NCI-H1930 (cell line): ENCODE data around the gene ITGB6.
"Not testable (repeated sequence)": the region's sequence is repeated elsewhere in the genome, so short reads cannot be mapped to it uniquely, and the experiment has no call there.

Experiments used
- DNase-seq, 2 experiments: peaks; one replicate each; lab custom pipeline; 2025; lab: John Stamatoyannopoulos, UW

Gene ITGB6

DNA sequence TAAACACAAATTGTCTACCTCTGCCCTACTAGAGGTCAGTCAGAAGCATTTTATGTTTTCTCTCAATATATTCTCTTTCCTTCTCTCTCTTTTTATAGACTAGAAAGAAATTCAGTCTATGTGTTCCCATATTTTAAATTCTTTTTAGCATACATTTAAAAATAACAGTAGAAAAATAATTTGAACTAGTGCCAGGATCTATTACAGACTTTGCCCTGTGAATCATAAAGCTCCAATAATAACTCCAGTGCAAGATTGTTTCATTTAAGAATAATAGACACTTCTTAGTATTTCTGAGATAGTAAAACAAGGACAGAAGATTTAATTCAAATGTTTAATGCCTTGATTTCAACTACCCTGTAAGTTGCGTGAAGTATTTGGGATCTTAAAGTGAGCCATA, 60.1 kb downstream of the ITGB6 start:
- no peak for DNase-seq

DNA sequence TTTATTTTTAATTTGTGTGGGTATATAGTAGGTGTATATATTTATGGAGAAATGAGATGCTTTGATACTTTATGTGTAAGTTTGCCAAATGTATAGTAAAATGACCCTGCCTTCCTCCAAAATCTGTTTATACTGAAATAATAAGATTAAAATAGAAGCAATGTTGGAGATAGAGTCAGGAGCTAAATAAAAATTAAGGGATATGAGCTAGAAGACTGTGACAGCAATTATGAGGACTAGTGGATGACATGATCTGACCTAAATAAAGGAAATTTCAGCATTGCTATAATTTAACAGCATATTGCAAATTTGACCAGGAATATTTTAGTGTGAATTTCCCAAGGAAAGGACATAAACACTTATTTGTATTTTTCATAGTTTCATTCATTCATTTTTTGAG, 60.7 kb downstream of the ITGB6 start:
- no peak for DNase-seq

DNA sequence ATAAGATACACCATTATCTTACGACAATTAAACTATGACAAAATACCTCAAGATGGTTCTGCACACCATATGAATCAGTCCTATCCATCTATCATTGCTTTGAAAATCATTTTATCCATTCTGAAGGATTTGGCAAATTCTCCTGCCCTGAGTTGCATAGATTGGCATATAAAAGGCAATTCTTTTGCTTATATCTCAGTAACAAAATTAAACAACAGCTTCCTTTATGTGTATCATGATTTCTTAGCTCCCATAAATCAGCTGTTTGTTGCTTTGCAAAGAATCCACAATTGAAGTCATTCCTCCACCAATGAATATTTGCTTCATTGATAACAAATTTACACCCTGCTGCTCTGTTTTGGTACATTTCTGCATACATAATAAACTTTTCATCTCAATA, 61.7 kb downstream of the ITGB6 start:
- DNase-seq: no peak

DNA sequence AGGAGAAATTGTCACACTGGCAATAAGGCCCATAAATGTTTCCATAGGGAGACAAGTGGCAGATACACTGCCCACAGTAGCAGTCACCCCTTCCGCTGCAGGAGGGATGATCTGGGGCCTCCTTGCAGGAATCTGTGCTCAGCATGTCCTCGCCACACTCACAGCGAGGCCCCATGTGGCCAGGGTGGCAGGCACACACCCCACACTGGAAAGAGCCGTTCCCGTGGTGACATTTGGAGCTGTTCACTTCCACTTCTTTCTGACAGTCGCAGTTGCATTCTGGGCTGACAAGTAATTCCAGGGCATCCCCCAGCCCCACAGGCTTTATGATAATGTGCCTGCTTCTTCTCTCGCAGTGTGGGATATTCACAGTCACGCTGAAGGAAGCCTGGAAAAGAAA, 62.6 kb downstream of the ITGB6 start:
- DNase-seq: no peak

DNA sequence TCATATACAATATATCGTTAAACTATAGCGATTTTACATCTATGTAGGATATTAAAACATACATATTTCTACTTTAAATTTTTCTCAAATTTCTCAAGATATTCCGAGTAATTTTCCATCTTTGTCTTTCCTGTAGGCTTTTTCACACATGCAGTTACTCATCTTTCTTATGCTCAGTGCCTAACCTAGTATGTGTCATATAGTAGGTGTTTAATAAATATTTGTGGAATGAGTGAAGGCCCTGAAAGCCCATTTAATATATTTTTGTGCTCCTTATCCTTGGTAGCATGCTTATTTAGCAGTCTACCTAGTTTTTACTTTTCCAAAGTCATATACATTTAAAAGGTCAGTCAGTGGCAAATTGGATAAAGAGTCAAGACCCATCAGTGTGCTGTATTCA, 67.3 kb downstream of the ITGB6 start:
- DNase-seq: no peak

DNA sequence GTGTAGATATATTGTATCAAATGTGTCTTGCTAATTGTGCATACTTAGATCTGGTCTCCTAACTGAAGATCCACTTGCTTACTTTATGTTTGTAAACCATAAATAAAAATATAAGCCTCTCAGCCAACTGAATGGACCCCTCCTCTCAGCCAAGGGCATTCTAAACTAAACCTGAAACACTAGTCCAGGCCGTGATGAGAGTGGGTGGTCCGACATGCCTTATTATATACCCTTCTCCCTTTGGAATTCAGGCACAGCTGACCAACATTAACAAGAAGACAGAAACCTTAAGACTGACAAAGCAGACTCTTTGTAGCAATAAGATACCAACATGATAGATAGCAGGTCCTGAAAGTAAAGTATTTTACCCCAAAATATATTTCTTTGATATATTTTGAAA, 73.3 kb downstream of the ITGB6 start:
- no peak for DNase-seq

DNA sequence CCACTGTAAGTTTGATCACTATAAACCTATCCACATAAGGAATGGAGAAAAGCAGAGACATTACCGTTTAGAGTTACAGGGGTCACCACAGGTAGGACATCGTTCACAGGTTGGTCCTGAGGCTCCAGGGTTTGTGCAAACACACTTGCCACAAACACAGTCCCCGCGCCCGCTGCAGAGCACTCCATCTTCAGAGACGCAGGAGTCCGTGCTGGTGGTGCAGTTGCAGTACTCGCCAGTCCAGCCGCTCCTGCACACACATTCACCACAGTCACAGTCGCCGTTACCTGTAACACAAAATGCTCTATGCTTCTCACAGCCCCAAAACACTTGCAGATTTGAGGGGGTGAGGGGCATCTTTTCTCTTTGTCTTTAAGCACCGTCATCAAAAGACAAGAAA, 73.8 kb downstream of the ITGB6 start:
- no peak for DNase-seq

DNA sequence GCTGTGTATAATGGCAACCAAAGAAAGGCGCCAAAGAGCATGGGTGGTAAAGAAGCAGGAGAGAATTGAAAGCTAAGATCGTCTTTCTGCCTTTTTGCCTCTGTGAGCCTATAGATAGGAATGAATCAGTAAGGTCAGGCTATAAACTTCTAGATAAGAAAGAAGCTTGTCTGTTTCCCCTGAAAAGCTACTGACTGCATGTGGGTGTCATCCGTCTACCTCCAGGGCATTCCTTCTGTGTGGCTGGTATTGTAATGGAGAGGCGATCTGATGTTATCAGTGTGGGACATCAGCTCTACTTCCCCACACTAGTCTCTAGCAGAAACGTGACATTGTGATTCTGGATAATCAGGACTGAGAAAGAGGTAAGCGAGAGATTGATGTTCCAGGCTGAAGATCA, 74.2 kb downstream of the ITGB6 start:
- no peak for DNase-seq

DNA sequence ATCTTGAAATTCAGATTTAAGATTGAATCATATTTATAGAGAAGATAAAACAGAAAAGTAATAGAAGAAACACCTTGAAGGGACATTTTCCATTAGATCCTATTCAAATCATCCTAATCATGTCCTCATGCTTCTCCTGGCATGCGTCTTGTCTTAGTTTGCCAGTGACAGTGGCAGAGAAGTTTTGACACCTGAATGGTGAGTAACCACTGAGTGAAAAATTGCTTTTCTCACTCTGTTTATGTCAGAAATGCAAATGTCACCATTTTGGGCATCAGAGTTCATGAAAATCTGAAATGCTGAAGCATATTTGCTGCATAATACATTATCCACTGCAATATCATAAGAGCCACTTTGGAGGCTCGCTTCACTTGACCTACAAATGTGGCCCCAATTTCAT, 74.7 kb downstream of the ITGB6 start:
- DNase-seq: no peak

DNA sequence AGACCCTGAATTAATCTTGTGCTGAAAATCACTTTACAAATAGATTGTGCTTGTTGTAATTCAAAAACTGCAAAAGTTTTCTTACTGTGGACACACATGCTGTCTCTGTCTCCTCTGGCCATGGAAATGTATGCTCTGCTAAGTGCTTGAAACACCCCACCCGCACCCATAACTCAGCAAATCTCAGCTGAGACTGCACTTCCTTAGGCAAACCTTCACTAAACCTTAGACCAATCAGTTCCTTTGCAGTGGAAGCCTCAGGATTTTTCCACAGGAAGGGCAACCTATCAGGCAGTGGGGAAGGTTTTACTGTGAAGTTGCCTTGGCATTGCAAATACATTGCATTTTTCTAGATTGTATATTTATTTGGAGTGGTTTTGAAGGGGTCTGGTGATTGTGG, 75.5 kb downstream of the ITGB6 start:
- no peak for DNase-seq

DNA sequence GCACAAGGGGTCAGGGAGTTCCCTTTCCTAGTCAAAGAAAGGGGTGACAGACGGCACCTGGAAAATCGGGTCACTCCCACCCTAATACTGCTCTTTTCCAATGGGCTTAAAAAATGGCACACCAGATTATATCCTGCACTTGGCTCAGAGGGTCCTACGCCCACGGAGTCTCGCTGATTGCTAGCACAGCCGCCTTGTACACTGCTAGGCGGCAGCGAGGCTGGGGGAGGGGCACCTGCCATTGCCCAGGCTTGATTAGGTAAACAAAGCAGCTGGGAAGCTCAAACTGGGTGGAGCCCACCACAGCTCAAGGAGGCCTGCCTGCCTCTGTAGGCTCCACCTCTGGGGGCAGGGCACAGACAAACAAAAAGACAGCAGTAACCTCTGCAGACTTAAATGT, 85.4 kb downstream of the ITGB6 start:
- DNase-seq: not testable (repeated sequence)

DNA sequence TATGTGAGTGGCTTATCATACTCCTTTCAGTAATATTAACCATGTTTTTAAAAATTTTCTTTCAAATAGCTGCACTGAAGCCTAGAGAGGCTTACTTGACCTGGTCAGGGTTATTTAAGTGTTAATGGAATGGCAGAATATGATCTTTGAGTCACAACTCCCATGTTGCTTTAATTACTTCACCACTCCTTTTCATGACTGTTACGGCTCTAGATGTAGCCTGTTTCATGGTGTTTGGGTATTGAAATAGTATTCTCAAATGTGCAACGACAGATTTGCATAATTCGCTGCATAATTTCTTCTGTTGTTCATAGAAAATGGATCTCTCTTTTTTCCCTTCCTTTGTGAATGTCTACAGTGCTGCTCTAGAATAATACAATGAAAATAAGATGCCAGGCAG, 86.1 kb downstream of the ITGB6 start:
- no peak for DNase-seq

DNA sequence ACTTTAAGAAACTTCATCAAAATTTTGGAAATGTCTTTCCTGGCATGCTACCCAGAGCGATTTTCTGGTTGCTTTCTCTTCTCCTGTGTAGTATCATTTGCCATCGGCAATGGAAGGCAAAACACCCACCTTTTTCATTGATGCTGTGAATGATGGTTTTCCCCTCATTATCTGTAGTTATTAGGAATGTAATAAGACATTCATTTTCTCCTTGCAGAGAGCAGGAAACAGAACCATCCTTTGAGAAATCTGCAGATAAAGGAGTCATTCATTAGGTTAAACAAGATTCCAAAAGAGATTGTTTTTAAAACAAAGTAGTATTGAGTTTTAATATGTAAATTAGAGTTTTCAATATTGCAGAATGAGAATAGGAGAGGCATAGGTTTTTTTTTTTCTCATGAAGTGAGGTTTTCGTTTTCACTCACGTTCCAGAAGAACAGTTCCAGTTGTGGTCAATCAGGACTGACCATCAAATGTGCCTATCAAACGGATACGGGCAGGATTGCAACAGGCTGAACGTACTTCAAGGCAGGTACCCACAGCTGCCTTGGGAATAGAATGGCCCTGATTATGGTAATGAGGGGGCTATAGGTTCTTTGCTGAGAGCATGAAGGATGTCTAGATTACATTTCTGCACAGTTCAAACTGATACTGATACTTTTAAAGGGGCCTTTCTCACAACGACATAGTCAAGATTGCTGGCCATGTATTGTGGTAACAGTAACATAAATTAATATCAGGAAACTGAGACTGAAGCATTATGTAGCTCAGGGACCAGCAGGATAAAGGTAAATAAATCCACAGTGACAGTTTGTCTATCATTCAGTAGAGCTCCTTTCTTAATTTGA, 87.9 kb downstream of the ITGB6 start:
- no peak for DNase-seq

DNA sequence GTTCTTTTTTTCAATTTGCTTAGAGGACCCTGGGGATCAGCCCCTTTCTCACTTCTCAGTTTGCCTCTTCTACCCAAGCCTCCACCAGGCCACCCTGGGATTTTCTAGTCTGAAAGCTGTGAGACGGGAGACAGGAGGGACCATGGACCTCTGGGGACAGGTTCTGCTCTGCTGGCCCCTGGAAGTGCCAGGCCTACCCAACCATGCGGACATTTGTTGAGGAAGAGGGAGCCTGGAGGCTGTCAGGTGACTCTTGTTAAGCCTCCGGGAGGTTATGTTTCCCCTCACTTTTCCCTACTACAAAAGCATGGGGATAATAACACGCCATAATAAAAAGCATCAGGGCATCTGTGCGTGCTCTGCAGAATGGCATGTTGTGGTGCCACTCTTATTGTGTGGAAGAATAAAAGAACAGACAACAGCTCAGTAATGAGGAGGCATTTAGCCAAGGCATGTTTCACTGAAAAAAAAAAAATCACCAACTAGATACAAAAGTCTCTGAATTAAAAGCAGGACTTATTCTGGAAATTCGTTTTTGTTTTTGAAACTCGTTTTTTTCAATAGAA, 89.3 kb downstream of the ITGB6 start:
- no peak for DNase-seq

DNA sequence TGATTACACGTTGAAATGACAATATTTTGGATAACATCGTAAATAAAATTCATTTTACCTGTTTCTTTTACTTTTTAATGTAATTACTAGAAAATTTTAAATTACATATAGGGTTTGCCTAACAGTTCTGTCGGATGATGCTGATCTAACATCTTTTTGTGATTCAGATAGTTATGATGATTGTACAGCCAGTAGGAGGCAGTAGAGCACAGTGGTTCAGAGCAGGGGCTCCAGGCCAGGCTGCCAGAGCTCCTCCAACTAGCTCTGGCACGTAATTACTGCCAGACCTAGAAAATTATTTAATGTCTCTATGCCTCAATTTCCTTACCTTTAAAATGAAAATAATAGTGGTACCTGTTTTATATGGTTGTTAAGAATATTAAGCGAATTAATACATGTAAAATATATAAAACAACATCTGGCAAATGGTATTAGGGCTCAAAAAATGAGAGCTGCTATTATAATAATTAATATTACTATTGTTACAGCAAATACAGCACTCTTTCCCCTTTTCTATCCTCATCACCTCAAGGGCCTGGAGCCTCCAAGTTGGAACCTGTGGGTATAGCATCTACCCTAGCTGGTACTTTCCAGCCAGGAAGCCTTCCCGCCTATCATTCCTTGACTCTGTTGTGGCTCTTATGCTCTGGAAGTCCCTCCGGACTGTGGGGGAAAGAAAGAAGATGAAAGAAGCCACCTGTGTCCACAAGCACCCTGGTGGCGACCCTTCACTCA, 90.0 kb downstream of the ITGB6 start:
- DNase-seq: peak; percentile 13 to 39

DNA sequence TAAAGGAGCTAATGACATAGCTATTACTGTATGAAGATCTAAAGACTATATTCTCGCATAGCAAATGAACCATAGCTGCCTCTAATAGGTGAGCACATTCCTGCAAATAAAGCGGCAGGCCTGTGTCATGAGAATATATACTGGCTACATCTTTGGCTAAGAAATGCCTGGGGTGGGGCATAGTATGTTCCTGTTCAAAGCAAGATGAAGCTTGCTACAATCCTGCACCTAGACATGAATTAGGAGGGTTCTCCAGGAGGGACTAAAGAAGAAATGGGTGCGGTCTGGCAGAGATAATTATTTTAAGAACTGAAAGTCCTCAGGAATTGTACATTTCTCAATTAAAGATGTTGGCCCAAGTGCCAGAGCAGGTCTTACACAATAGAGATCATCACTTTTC, 90.8 kb downstream of the ITGB6 start:
- no peak for DNase-seq

DNA sequence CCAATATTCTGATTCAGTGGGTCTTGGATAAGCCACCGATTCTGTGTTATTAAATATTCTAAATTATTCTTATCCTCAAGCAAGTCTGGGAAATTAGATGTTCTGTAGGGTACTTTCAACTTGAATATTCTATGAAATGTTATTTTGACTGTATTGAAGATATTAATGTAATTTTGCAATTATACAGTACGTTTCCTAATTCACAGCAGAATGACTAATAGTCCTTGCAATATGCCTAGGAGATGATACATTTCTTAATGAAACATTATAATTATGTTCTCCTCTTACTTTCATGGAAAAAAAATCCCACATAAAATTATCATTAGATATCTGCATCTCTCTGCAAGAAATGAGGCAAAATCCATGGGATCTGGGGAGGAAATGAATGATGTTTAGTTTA, 91.4 kb downstream of the ITGB6 start:
- no peak for DNase-seq

DNA sequence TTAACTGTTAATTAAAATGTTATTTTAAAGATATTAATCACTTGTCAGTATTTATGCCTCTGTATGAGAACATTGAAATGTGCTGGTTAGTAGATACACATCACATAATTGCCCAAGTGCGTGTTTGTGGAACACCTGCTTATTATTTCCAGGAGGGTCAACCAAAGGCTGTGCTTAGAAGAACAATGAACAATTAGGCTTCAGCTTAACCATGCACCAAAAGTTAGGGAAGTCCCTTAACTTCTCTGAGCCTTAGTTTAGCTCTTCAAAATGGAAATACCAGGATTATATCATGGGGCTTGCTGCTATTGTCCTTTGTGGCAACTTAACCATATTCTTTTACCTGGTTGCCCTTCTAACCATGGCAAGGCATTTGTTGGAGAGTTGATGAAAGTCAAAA, 94.7 kb downstream of the ITGB6 start:
- no peak for DNase-seq

DNA sequence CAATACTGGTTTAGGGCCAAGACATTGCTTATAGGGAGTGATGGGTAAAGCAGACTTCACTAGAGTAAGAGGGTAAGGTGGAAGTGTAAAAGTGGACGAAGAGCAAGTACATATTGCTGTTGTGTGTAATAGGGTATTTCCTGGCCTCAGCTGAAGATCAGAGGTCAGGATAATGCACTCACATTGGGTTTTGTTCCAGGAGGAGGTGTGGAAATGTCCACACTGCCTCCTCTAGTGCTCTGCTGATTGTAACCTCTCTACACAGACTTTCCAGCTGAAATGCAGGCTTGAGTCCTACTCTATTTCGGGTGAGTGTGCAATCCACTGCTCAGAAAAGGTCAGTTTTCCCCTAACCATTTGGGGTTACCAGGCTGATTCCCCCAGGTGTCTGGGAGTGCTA, 96.0 kb downstream of the ITGB6 start:
- no peak for DNase-seq

DNA sequence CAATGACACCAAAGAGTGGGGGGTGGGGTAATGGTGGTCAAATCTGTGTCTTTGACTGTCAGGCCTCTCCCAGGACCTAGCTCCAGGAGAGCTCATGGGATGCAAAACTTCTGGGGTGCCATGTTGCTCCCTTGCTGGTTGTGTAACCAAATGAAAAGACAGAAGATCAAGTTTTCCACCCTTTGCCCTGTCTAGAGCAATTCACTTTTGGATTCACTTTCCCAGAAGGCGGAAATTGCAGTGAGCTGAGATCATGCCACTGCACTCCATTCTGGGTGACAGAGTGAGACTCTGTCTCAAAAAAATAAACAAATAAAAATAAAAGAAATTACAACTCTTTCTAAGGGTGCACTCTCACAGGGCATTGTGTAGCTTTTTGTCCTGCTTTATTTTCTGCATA, 102.7 kb downstream of the ITGB6 start:
- no peak for DNase-seq

DNA sequence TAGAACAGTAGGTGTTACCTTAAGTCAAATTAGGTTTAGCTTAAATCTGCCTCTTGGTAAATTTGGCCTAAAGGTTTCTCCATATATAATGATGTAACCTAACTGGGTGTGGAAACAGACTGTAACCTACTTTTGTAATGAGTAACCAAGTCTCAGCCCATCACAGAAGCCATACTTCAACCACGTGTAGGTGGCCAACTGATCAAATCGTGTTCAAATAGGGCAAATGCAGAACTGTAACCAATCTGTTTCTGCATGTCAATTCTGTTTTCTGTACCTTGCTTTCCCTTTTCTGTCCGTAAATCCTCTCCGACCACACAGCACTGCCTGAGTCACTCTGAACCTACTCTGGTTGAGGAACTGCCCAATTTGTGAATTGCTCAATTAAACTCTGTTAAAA, 103.7 kb downstream of the ITGB6 start:
- DNase-seq: no peak

DNA sequence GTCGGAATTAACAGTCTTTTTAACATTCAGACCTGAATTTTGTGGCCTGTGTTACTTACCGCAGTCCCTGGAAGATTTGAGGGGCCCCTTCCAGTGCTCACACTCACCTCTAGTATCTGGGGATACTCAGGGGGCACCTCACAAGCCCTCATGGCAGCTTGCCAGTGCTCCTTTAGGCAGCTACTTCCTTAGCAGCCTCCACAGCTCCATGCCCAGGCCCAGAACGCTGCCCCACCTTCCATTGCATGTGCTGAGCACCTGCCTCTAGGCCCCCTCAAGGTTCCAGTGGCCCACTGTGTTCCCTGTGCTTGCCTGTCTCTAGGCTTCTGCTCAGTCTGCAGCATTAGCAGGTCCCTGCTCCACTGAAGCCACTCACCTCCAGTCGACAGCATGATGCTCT, 107.6 kb downstream of the ITGB6 start:
- no peak for DNase-seq

DNA sequence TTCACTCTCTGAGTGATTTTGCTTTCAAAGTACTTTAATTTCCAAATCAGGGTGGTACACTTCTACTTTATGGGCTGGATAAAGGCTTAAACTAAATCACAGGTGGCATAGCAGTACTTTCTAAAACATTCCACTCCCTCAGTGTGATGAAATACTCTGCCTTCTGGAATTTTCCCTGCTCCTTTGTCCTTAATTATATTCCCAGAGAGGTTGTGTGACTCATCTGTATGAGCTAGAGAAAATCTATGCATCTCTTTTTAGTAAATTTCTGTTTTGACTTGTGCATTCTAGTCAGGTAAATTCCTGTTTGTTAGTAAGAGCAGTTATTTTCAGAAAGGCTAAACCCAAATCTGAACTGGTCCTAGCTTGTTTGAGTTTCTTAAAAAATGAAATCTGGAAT, 108.7 kb downstream of the ITGB6 start:
- DNase-seq: no peak
